Measurements from ENCODE around the gene DNAJC3. TPM values are rescaled to one million over a fixed set of nuclear protein-coding genes. Genes with fewer than 3 reads are reported as not detected.

DNAJC3 gene
- total and polyA plus RNA-seq, 9 of the 15 experiments (the other 6 are each of a cell fraction or from before 2014, with no cell fraction given): 7.8 to 21.8 (median 10.4) TPM

DNA sequence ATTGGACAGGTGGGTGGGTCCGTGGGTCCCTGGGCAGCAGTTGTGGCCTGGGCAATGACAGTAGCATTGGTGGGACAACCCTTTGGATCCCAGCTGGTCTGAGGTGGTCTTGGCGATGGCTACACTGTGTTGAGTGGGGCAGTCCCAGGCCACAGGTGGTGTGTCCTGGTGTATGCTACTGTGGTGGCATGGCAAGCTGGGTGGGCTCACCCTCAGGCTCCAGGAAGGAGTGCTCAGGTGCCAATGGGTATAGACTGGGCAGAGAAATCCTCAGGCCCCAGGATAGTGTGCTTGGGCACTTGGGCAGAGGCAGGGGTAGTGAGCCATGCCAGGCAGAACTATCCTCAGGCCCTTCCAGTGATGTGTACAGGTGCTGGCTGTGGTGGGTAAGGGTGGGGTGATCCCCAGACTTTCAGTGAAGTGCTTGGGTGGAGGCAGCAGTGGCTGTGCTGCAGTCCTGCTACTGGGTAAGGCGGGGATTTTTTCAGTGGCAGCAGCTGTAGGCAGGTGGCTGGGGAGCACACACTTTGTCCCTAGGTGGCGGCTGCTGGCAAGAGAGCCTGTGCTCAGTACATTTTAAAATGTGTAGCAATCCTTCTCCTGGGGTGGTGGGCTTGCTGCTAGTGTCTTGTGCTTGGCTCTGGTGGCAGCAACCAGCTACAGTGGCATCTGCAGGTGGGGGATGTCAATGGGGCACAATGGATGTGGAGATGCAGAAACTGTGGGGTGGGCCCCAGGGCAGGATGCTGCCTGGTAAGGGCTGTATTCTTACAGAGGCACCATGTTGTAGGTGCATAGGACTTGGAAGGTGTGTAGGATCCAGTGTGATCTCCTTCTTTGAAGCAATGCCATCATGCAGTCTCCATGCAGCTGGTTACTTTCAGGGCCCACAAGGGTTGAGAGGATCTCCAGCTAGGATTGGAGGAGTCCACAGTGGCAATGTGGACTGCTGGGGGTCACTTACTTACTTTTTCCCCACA, 64.9 kb downstream of the DNAJC3 start:
- H4K20me1 ChIP-seq (replicated peaks; ENCODE audit: control insufficient read depth, insufficient read depth, low read length): 0 out of 2 replicates have a peak, but pooled peaks cover 3% of the 10 kb centered on the region
- 86% methylated on average over 4 of the region's 4 CpGs for WGBS (ENCODE audit: insufficient coverage, low coverage, missing lambda C conversion rate)
- no TSS peak for BruUV-seq (replicated peaks)
- in situ Hi-C loops (cut with MboI): no loop called here
- H3K79me2 ChIP-seq (ENCODE audit: control insufficient read depth, insufficient read depth, low read length): peaks cover 10% of the 10 kb centered on the region
- FAIRE-seq: no peak
- H3K9ac ChIP-seq (ENCODE audit: insufficient read depth in 1 of 2, low read depth in 2 of 2, low read length in 2 of 2): no peak overlapping the region; a peak in 1 of 4 replicates
- no peak overlapping the region for H3K27ac ChIP-seq (ENCODE audit: extremely low read depth, low read depth, low read length)
- H3K9me1 ChIP-seq (ENCODE audit: control insufficient read depth, insufficient read depth, low read length): no peaks in the 10 kb centered on the region
- DNase-seq (ENCODE audit: extremely low read depth in 1 of 4, low spot score in 3 of 4): no peak
- H3K9me3 ChIP-seq (replicated peaks; ENCODE audit: control insufficient read depth, insufficient read depth, low read depth, low read length): no peaks in the 10 kb centered on the region
- peaks cover 0 to 11% of the 10 kb centered on the region in 2 experiments; a peak in 3 of 5 replicates for H3K4me1 ChIP-seq (replicated peaks in 1 of 2; ENCODE audit: control insufficient read depth in 2 of 2, insufficient read depth in 2 of 2, low read length in 2 of 2)
- no peak overlapping the region for H3K4me3 ChIP-seq
- ChIA-PET POLR2A (no interaction called here), CTCF (ENCODE audit: low intra/inter-chr PET ratio) (no interaction called here)
- ATAC-seq: no peak
- no peaks in the 10 kb centered on the region for H3K36me3 ChIP-seq (ENCODE audit: control insufficient read depth, insufficient read depth, low read length)
- H3K27me3 ChIP-seq (ENCODE audit: control insufficient read depth in 2 of 2, insufficient read depth in 2 of 2, low read length in 2 of 2): no peaks in the 10 kb centered on the region
- H2AFZ ChIP-seq (ENCODE audit: low read depth, low read length): no peak overlapping the region
- H3K4me2 ChIP-seq (ENCODE audit: insufficient read depth, low read length): no peak overlapping the region
- intact Hi-C loops (cut with micrococcal nuclease): no loop called here
- TF ChIP-seq KAT8 (IDR thresholded peaks at IDR 0.05; ENCODE audit: low read depth) (no peak), SMARCE1 (IDR thresholded peaks at IDR 0.05) (no peak), CREB1 (IDR thresholded peaks at IDR 0.05) (no peak), CREB1 (CRISPR knock-in tag; IDR thresholded peaks at IDR 0.05) (no peak), JUNB (CRISPR knock-in tag; conservative IDR thresholded peaks at IDR 0.05) (no peak), EZH2 (IDR thresholded peaks at IDR 0.05; ENCODE audit: borderline replicate concordance, low read depth, low read length) (no peak), SETDB1 (IDR thresholded peaks at IDR 0.05; ENCODE audit: low read length) (no peak), CBFA2T3 (IDR thresholded peaks at IDR 0.05) (no peak), MECOM (CRISPR knock-in tag; IDR thresholded peaks at IDR 0.05) (no peak)
- TF ChIP-seq, protein P1, sequence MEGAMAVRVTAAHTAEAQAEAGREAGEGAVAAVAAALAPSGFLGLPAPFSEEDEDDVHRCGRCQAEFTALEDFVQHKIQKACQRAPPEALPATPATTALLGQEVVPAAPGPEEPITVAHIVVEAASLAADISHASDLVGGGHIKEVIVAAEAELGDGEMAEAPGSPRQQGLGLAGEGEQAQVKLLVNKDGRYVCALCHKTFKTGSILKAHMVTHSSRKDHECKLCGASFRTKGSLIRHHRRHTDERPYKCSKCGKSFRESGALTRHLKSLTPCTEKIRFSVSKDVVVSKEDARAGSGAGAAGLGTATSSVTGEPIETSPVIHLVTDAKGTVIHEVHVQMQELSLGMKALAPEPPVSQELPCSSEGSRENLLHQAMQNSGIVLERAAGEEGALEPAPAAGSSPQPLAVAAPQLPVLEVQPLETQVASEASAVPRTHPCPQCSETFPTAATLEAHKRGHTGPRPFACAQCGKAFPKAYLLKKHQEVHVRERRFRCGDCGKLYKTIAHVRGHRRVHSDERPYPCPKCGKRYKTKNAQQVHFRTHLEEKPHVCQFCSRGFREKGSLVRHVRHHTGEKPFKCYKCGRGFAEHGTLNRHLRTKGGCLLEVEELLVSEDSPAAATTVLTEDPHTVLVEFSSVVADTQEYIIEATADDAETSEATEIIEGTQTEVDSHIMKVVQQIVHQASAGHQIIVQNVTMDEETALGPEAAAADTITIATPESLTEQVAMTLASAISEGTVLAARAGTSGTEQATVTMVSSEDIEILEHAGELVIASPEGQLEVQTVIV (CRISPR knock-in tag; IDR thresholded peaks at IDR 0.05; ENCODE audit: borderline replicate concordance): no peak
- TF ChIP-seq, protein P2, sequence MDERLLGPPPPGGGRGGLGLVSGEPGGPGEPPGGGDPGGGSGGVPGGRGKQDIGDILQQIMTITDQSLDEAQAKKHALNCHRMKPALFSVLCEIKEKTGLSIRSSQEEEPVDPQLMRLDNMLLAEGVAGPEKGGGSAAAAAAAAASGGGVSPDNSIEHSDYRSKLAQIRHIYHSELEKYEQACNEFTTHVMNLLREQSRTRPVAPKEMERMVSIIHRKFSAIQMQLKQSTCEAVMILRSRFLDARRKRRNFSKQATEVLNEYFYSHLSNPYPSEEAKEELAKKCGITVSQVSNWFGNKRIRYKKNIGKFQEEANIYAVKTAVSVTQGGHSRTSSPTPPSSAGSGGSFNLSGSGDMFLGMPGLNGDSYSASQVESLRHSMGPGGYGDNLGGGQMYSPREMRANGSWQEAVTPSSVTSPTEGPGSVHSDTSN (CRISPR knock-in tag; IDR thresholded peaks at IDR 0.05; ENCODE audit: low read depth): no peak
- TF ChIP-seq, protein P2 (tag; conservative IDR thresholded peaks at IDR 0.05; ENCODE audit: low read depth): no peak
- TF ChIP-seq, protein P3, sequence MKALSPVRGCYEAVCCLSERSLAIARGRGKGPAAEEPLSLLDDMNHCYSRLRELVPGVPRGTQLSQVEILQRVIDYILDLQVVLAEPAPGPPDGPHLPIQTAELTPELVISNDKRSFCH (CRISPR knock-in tag; IDR thresholded peaks at IDR 0.05): no peak
- TF ChIP-seq, protein P3 (tag; IDR thresholded peaks at IDR 0.05): no peak
- TF ChIP-seq, protein P4, sequence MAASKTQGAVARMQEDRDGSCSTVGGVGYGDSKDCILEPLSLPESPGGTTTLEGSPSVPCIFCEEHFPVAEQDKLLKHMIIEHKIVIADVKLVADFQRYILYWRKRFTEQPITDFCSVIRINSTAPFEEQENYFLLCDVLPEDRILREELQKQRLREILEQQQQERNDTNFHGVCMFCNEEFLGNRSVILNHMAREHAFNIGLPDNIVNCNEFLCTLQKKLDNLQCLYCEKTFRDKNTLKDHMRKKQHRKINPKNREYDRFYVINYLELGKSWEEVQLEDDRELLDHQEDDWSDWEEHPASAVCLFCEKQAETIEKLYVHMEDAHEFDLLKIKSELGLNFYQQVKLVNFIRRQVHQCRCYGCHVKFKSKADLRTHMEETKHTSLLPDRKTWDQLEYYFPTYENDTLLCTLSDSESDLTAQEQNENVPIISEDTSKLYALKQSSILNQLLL (CRISPR knock-in tag; IDR thresholded peaks at IDR 0.05; ENCODE audit: borderline replicate concordance): no peak

Data from K562 (cell line).